ENCODE measurements around the gene NEK7. TPM values are rescaled to one million over a fixed set of nuclear protein-coding genes. Genes with fewer than 3 reads are reported as not detected.

NEK7 gene
- 22.7 TPM for polyA plus RNA-seq (2013, experiment 1 of 2)
- 25.2 TPM for polyA plus RNA-seq (2013, experiment 2 of 2)

GRCh38 chr1:198156745-198157240 is at the start of gene NEK7:
Gene NEK7, plus strand, starts transcription at chr1:198156998. Its CDS starts 75,583 bp downstream, at chr1:198232581.
- Histone ChIP-seq H4K8ac (ENCODE audit: low read length) (peak within 1 kb of the TSS; percentile 92), H2AFZ (ENCODE audit: low read depth, low read length) (peak within 1 kb of the TSS; percentile 86), H2BK5ac (ENCODE audit: low read depth, low read length, poor library complexity, severe bottlenecking) (peak within 1 kb of the TSS; percentile 96), H2AK5ac (ENCODE audit: low read length, severe bottlenecking) (no peak within 1 kb of the TSS), H3K27me3 (ENCODE audit: control insufficient read depth in 1 of 2, insufficient read depth in 1 of 2, low read length in 2 of 2) (no peaks in the 10 kb centered on the region), H3K4ac (ENCODE audit: low read depth in 1 of 2, low read length in 2 of 2) (peak within 1 kb of the TSS; percentile 71 to 77), H3K4me3 (ENCODE audit: insufficient read depth in 1 of 2, low read depth in 1 of 2, low read length in 2 of 2) (peak within 1 kb of the TSS; percentile 92 to 93), H2BK12ac (ENCODE audit: low read length in 2 of 2) (no peak within 1 kb of the TSS), H3K79me1 (replicated peaks; ENCODE audit: low read length, poor library complexity, severe bottlenecking) (peaks cover 1% of the 10 kb centered on the region), H3K4me1 (ENCODE audit: control insufficient read depth, insufficient read depth, low read depth, low read length) (peaks cover 2% of the 10 kb centered on the region), H3K27ac (ENCODE audit: low read length, poor library complexity, severe bottlenecking) (peak within 1 kb of the TSS; percentile 86), H2BK120ac (ENCODE audit: low read depth, low read length) (peak within 1 kb of the TSS; percentile 87), H3K18ac (ENCODE audit: low read depth in 1 of 2, low read length in 2 of 2) (peak within 1 kb of the TSS; percentile 91 to 94), H3K9ac (ENCODE audit: low read length) (peak within 1 kb of the TSS; percentile 94), H4K91ac (ENCODE audit: low read length) (no peak within 1 kb of the TSS), H3K14ac (ENCODE audit: low read length in 2 of 2) (peak within 1 kb of the TSS in 1 of 2 experiments; percentile 75), H3K9me3 (ENCODE audit: control insufficient read depth, low read length) (no peaks in the 10 kb centered on the region), H2BK15ac (ENCODE audit: low read depth, poor library complexity, severe bottlenecking) (peak within 1 kb of the TSS; percentile 94), H3K4me2 (ENCODE audit: low read length, poor library complexity, severe bottlenecking) (peak within 1 kb of the TSS; percentile 78), H3K23ac (ENCODE audit: low read length in 2 of 2) (peak within 1 kb of the TSS in 1 of 2 experiments; percentile 59), H3K36me3 (ENCODE audit: control insufficient read depth in 1 of 2, insufficient read depth in 2 of 2, low read depth in 1 of 2, low read length in 2 of 2) (no peaks in the 10 kb centered on the region)
- under 1% methylated on average over 55 of the region's 63 CpGs for WGBS
- DNase-seq, result peak; percentile 90

GRCh38 chr1:198107091-198107501 is 49.7 kb upstream of the NEK7 start:
- no peak overlapping the region for H2BK5ac ChIP-seq (ENCODE audit: low read depth, low read length, poor library complexity, severe bottlenecking)

GRCh38 chr1:198108636-198109370 is 48.0 kb upstream of the NEK7 start:
- WGBS, result no CpG with 5 or more reads among the region's 1 CpG
- H3K36me3 ChIP-seq (ENCODE audit: control insufficient read depth in 1 of 2, insufficient read depth in 2 of 2, low read depth in 1 of 2, low read length in 2 of 2), result no peaks in the 10 kb centered on the region
- H2BK5ac ChIP-seq (ENCODE audit: low read depth, low read length, poor library complexity, severe bottlenecking), result no peak overlapping the region
- H2BK15ac ChIP-seq (ENCODE audit: low read depth, poor library complexity, severe bottlenecking), result no peak overlapping the region
- H3K4me1 ChIP-seq (ENCODE audit: control insufficient read depth, insufficient read depth, low read depth, low read length), result no peaks in the 10 kb centered on the region
- H2AFZ ChIP-seq (ENCODE audit: low read depth, low read length), result no peak overlapping the region
- no peaks in the 10 kb centered on the region for H3K79me1 ChIP-seq (replicated peaks; ENCODE audit: low read length, poor library complexity, severe bottlenecking)
- no peak overlapping the region for H4K91ac ChIP-seq (ENCODE audit: low read length)
- H2BK12ac ChIP-seq (ENCODE audit: low read length in 2 of 2), result no peak overlapping the region
- H3K23ac ChIP-seq (ENCODE audit: low read length in 2 of 2), result no peak overlapping the region
- H4K8ac ChIP-seq (ENCODE audit: low read length), result no peak overlapping the region
- H3K4ac ChIP-seq (ENCODE audit: low read depth in 1 of 2, low read length in 2 of 2), result no peak overlapping the region
- no peaks in the 10 kb centered on the region for H3K9me3 ChIP-seq (ENCODE audit: control insufficient read depth, low read length)
- no peak overlapping the region for H3K14ac ChIP-seq (ENCODE audit: low read length in 2 of 2)
- H3K27ac ChIP-seq (ENCODE audit: low read length, poor library complexity, severe bottlenecking), result no peak overlapping the region
- DNase-seq, result no peak
- H3K9ac ChIP-seq (ENCODE audit: low read length), result no peak overlapping the region
- no peaks in the 10 kb centered on the region for H3K27me3 ChIP-seq (ENCODE audit: control insufficient read depth in 1 of 2, insufficient read depth in 1 of 2, low read length in 2 of 2)
- no peak overlapping the region for H3K4me3 ChIP-seq (ENCODE audit: insufficient read depth in 1 of 2, low read depth in 1 of 2, low read length in 2 of 2)
- no peak overlapping the region for H2AK5ac ChIP-seq (ENCODE audit: low read length, severe bottlenecking)
- H3K4me2 ChIP-seq (ENCODE audit: low read length, poor library complexity, severe bottlenecking), result no peak overlapping the region
- no peak overlapping the region for H3K18ac ChIP-seq (ENCODE audit: low read depth in 1 of 2, low read length in 2 of 2)
- no peak overlapping the region for H2BK120ac ChIP-seq (ENCODE audit: low read depth, low read length)

More at GRCh38 chr1:198107091-198107501, 49.7 kb upstream of the NEK7 start:
- H3K14ac ChIP-seq (ENCODE audit: low read length in 2 of 2), result no peak overlapping the region
- no peaks in the 10 kb centered on the region for H3K4me1 ChIP-seq (ENCODE audit: control insufficient read depth, insufficient read depth, low read depth, low read length)
- H3K9me3 ChIP-seq (ENCODE audit: control insufficient read depth, low read length), result no peaks in the 10 kb centered on the region
- H3K36me3 ChIP-seq (ENCODE audit: control insufficient read depth in 1 of 2, insufficient read depth in 2 of 2, low read depth in 1 of 2, low read length in 2 of 2), result no peaks in the 10 kb centered on the region
- no peak overlapping the region for H2AK5ac ChIP-seq (ENCODE audit: low read length, severe bottlenecking)
- no peaks in the 10 kb centered on the region for H3K79me1 ChIP-seq (replicated peaks; ENCODE audit: low read length, poor library complexity, severe bottlenecking)
- H2AFZ ChIP-seq (ENCODE audit: low read depth, low read length), result no peak overlapping the region
- H2BK12ac ChIP-seq (ENCODE audit: low read length in 2 of 2), result no peak overlapping the region
- H3K27me3 ChIP-seq (ENCODE audit: control insufficient read depth in 1 of 2, insufficient read depth in 1 of 2, low read length in 2 of 2), result no peaks in the 10 kb centered on the region
- no peak overlapping the region for H3K9ac ChIP-seq (ENCODE audit: low read length)
- peak; percentile 16 for DNase-seq
- no peak overlapping the region for H4K91ac ChIP-seq (ENCODE audit: low read length)
- 98% methylated on average over 1 of the region's 2 CpGs for WGBS
- no peak overlapping the region for H4K8ac ChIP-seq (ENCODE audit: low read length)
- H3K4ac ChIP-seq (ENCODE audit: low read depth in 1 of 2, low read length in 2 of 2), result no peak overlapping the region
- no peak overlapping the region for H3K18ac ChIP-seq (ENCODE audit: low read depth in 1 of 2, low read length in 2 of 2)
- no peak overlapping the region for H3K27ac ChIP-seq (ENCODE audit: low read length, poor library complexity, severe bottlenecking)
- no peak overlapping the region for H3K4me2 ChIP-seq (ENCODE audit: low read length, poor library complexity, severe bottlenecking)
- H2BK120ac ChIP-seq (ENCODE audit: low read depth, low read length), result no peak overlapping the region
- no peak overlapping the region for H3K4me3 ChIP-seq (ENCODE audit: insufficient read depth in 1 of 2, low read depth in 1 of 2, low read length in 2 of 2)
- H3K23ac ChIP-seq (ENCODE audit: low read length in 2 of 2), result no peak overlapping the region
- no peak overlapping the region for H2BK15ac ChIP-seq (ENCODE audit: low read depth, poor library complexity, severe bottlenecking)

GRCh38 chr1:198109371-198109715 is 47.5 kb upstream of the NEK7 start:
- Histone ChIP-seq H3K18ac (ENCODE audit: low read depth in 1 of 2, low read length in 2 of 2) (no peak overlapping the region), H4K8ac (ENCODE audit: low read length) (no peak overlapping the region), H2BK15ac (ENCODE audit: low read depth, poor library complexity, severe bottlenecking) (no peak overlapping the region), H3K27ac (ENCODE audit: low read length, poor library complexity, severe bottlenecking) (no peak overlapping the region), H3K9me3 (ENCODE audit: control insufficient read depth, low read length) (no peaks in the 10 kb centered on the region), H4K91ac (ENCODE audit: low read length) (no peak overlapping the region), H3K4me2 (ENCODE audit: low read length, poor library complexity, severe bottlenecking) (no peak overlapping the region), H3K27me3 (ENCODE audit: control insufficient read depth in 1 of 2, insufficient read depth in 1 of 2, low read length in 2 of 2) (no peaks in the 10 kb centered on the region), H3K4me1 (ENCODE audit: control insufficient read depth, insufficient read depth, low read depth, low read length) (no peaks in the 10 kb centered on the region), H3K14ac (ENCODE audit: low read length in 2 of 2) (no peak overlapping the region), H2BK12ac (ENCODE audit: low read length in 2 of 2) (no peak overlapping the region), H3K79me1 (replicated peaks; ENCODE audit: low read length, poor library complexity, severe bottlenecking) (no peaks in the 10 kb centered on the region), H3K4me3 (ENCODE audit: insufficient read depth in 1 of 2, low read depth in 1 of 2, low read length in 2 of 2) (no peak overlapping the region), H3K23ac (ENCODE audit: low read length in 2 of 2) (no peak overlapping the region), H2AK5ac (ENCODE audit: low read length, severe bottlenecking) (no peak overlapping the region), H2BK5ac (ENCODE audit: low read depth, low read length, poor library complexity, severe bottlenecking) (no peak overlapping the region), H3K9ac (ENCODE audit: low read length) (no peak overlapping the region), H3K4ac (ENCODE audit: low read depth in 1 of 2, low read length in 2 of 2) (no peak overlapping the region), H2AFZ (ENCODE audit: low read depth, low read length) (no peak overlapping the region), H2BK120ac (ENCODE audit: low read depth, low read length) (no peak overlapping the region), H3K36me3 (ENCODE audit: control insufficient read depth in 1 of 2, insufficient read depth in 2 of 2, low read depth in 1 of 2, low read length in 2 of 2) (no peaks in the 10 kb centered on the region)
- DNase-seq, result no peak
